Body of pancreas (tissue), 4 donors: Measurements from ENCODE around the gene ZNF236. TPM values are rescaled to one million over a fixed set of nuclear protein-coding genes. Genes with fewer than 3 reads are reported as not detected.

ENCODE experiments used
- ATAC-seq: fragments of 150-250 bp; one replicate; pipeline ENCODE4 v1.9.1; 2016
- DNase-seq, 4 donors: peaks; one replicate each; pipeline ENCODE4 v3.0.0-alpha.2; 2019
- H3K27ac ChIP-seq, 4 donors: fragments of 200-600 bp; sonication (generic); 1 replicate in 3 of 4; 2 replicates in 1 of 4; pipeline versions ENCODE4 v1.5.1 to v1.6.1; 2016 to 2019; ENCODE audit warnings: mild to moderate bottlenecking in 1 of 4, mixed read lengths in 1 of 4, moderate library complexity in 1 of 4
- H3K27me3 ChIP-seq, 2 donors: fragments of 200-600 bp; sonication (generic); one replicate each; pipeline ENCODE4 v1.6.0; 2016; ENCODE audit warnings: mild to moderate bottlenecking in 1 of 2
- H3K36me3 ChIP-seq, 2 donors: fragments of 200-600 bp; sonication (generic); replicated peaks in 1 of 2; 2 replicates each; pipeline ENCODE4 v1.5.1; 2016; ENCODE audit warnings: low read depth in 2 of 2; ENCODE audit not compliant: insufficient read depth in 1 of 2
- H3K4me1 ChIP-seq: fragments of 200-600 bp; sonication (generic); one replicate; pipeline ENCODE4 v1.6.0; 2016
- H3K4me3 ChIP-seq, 2 donors: fragments of 200-600 bp; sonication (generic); 1 replicate in 1 of 2; 2 replicates in 1 of 2; pipeline ENCODE4 v1.5.1; 2016 to 2019
- H3K9me3 ChIP-seq, 3 donors: fragments of 200-600 bp; sonication (generic); 1 replicate in 2 of 3; 2 replicates in 1 of 3; pipeline ENCODE4 v1.5.1; 2016
- POLR2A ChIP-seq, 3 donors: fragments of 450-650 bp; IDR thresholded peaks; one replicate each; pipeline ENCODE4 v1.6.1; 2016; ENCODE audit warnings: antibody characterized with exemption in 3 of 3, mild to moderate bottlenecking in 2 of 3
- WGBS, 2 donors: methylation state at CpG; one replicate each; pipeline ENCODE4 v1.1.5; 2017; 5-methylcytosine and 5-hydroxymethylcytosine counted together
- intact Hi-C: fragments of 100-400 bp; cut with DNase I; formaldehyde crosslinking; loops from one replicate; pipeline ENCODE4 v1.15.1; 2023
- total RNA-seq, 2 donors: library from RNA; depleted of rRNA; stranded (reverse); fragments of >200 nt; gene quantifications; one replicate each; pipeline ENCODE4 v1.1.0, GENCODE V29; 2016
- TF ChIP-seq, protein P1 (sequence below), 7 experiments: fragments of 450-650 bp in 4 of 7; fragments of 200-600 bp in 3 of 7; sonication (generic) in 3 of 7; IDR thresholded peaks; one replicate each; pipeline ENCODE4 v1.5.1; 2016 to 2019; ENCODE audit warnings: antibody characterized with exemption in 7 of 7

ZNF236 gene
- total RNA-seq, 2 donors from 2014 or later = 9.6 to 22.7 TPM

GRCh38 chr18:76881744-76882143, 59.4 kb downstream of the ZNF236 start:
- intact Hi-C loops = loop anchor here (10.0 kb wide), 1 partner anchor 103 kb away; no protein-coding TSS in a partner anchor
- Histone ChIP-seq H3K27me3 (no peaks in the 10 kb centered on the region), H3K4me1 (no peaks in the 10 kb centered on the region), H3K27ac (no peak overlapping the region), H3K4me3 (no peak overlapping the region), H3K36me3 (peaks cover 0 to 11% of the 10 kb centered on the region in 2 donors), H3K9me3 (no peaks in the 10 kb centered on the region)
- no peak for DNase-seq
- no peak for ATAC-seq
- 88 to 95% methylated on average over 4 of the region's 4 CpGs for WGBS, 2 donors
- TF ChIP-seq POLR2A (IDR thresholded peaks at IDR 0.05) = no peak
- TF ChIP-seq, protein P1, sequence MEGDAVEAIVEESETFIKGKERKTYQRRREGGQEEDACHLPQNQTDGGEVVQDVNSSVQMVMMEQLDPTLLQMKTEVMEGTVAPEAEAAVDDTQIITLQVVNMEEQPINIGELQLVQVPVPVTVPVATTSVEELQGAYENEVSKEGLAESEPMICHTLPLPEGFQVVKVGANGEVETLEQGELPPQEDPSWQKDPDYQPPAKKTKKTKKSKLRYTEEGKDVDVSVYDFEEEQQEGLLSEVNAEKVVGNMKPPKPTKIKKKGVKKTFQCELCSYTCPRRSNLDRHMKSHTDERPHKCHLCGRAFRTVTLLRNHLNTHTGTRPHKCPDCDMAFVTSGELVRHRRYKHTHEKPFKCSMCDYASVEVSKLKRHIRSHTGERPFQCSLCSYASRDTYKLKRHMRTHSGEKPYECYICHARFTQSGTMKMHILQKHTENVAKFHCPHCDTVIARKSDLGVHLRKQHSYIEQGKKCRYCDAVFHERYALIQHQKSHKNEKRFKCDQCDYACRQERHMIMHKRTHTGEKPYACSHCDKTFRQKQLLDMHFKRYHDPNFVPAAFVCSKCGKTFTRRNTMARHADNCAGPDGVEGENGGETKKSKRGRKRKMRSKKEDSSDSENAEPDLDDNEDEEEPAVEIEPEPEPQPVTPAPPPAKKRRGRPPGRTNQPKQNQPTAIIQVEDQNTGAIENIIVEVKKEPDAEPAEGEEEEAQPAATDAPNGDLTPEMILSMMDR (IDR thresholded peaks at IDR 0.05) = no peak

DNA sequence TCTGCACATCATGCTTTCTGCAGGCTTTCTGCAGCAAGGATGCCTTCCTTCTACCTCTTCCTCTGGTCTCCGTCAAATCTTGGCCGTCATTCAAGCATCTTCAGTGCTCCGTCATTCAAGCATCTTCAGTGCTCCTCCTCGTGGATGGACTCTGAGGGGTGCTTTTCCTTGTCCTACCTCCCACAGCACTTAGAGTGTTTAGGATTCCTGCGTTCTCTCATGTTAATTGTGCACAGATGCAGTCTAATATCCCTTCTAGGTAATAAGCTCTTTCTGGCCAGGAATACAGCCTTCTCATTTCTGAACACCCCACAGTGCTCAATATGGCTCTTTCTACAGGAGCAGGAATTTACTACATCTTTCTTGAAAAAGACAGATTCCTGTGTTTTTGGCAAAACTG, 59.8 kb downstream of the ZNF236 start:
- Histone ChIP-seq H3K27ac (no peak overlapping the region), H3K27me3 (no peaks in the 10 kb centered on the region), H3K4me3 (no peak overlapping the region), H3K9me3 (no peaks in the 10 kb centered on the region), H3K36me3 (peaks cover 0 to 13% of the 10 kb centered on the region in 2 donors), H3K4me1 (no peaks in the 10 kb centered on the region)
- ATAC-seq = no peak
- WGBS, 2 donors = 70 to 71% methylated on average over 5 of the region's 5 CpGs
- intact Hi-C loops = loop anchor here (10.0 kb wide), 1 partner anchor 103 kb away; no protein-coding TSS in a partner anchor
- no peak for DNase-seq
- no peak for TF ChIP-seq POLR2A (IDR thresholded peaks at IDR 0.05)
- TF ChIP-seq, protein P1 (IDR thresholded peaks at IDR 0.05) = no peak

DNA sequence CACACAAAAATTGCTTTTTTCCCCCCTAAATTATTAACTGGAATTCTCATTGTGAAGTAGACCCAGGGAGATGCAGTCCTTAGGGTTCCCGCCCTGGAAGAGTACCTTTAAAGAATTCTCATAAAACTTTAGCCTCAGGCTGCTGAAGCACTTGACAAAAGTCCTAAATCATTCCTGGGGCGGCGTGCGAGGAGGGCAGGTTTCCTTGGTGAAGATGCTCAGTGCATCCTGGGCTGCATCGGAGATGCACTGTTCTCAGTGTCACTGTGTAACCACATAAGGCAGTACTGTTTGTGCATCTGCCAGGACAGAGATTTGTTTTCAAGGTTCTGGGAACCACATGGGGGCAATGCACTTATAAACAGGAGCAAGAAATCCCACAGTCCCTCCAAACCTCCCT, 62.6 kb downstream of the ZNF236 start:
- DNase-seq = no peak
- no peak for ATAC-seq
- Histone ChIP-seq H3K36me3 (peaks cover 0 to 14% of the 10 kb centered on the region in 2 donors), H3K4me1 (no peaks in the 10 kb centered on the region), H3K27me3 (no peaks in the 10 kb centered on the region), H3K27ac (no peak overlapping the region), H3K9me3 (no peaks in the 10 kb centered on the region), H3K4me3 (no peak overlapping the region)
- TF ChIP-seq, protein P1 (IDR thresholded peaks at IDR 0.05) = no peak
- TF ChIP-seq POLR2A (IDR thresholded peaks at IDR 0.05) = no peak
- intact Hi-C loops = loop anchor here (10.0 kb wide), 1 partner anchor 100 kb away; no protein-coding TSS in a partner anchor
- WGBS, 2 donors = 98 to 100% methylated on average over 5 of the region's 5 CpGs

GRCh38 chr18:76886112-76886511, 63.8 kb downstream of the ZNF236 start:
- Histone ChIP-seq H3K27me3 (no peaks in the 10 kb centered on the region), H3K36me3 (peaks cover 0 to 11% of the 10 kb centered on the region in 2 donors), H3K27ac (no peak overlapping the region), H3K4me1 (no peaks in the 10 kb centered on the region), H3K9me3 (no peaks in the 10 kb centered on the region), H3K4me3 (no peak overlapping the region)
- ATAC-seq (no peak), DNase-seq (no peak)
- TF ChIP-seq, protein P1 (IDR thresholded peaks at IDR 0.05) = no peak
- TF ChIP-seq POLR2A (IDR thresholded peaks at IDR 0.05) = no peak
- 80 to 92% methylated on average over 7 of the region's 7 CpGs for WGBS, 2 donors
- intact Hi-C loops = loop anchor here (10.0 kb wide), 1 partner anchor 99 kb away; no protein-coding TSS in a partner anchor

GRCh38 chr18:76889091-76889699, 66.8 kb downstream of the ZNF236 start:
- no peak for ATAC-seq
- intact Hi-C loops = loop anchor here (10.0 kb wide), 1 partner anchor 96 kb away; no protein-coding TSS in a partner anchor
- WGBS, 2 donors = 77 to 88% methylated on average over 8 of the region's 8 CpGs

More at GRCh38 chr18:76889091-76889699, 66.8 kb downstream of the ZNF236 start:
- no peaks in the 10 kb centered on the region for H3K27me3 ChIP-seq
- H3K9me3 ChIP-seq = no peaks in the 10 kb centered on the region
- no peak overlapping the region for H3K27ac ChIP-seq
- no peak overlapping the region for H3K4me3 ChIP-seq
- TF ChIP-seq, protein P1 (IDR thresholded peaks at IDR 0.05) = no peak
- TF ChIP-seq POLR2A (IDR thresholded peaks at IDR 0.05) = no peak
- DNase-seq = no peak
- H3K4me1 ChIP-seq = no peaks in the 10 kb centered on the region
- H3K36me3 ChIP-seq = peaks cover 0 to 3% of the 10 kb centered on the region in 2 donors
